Astrocyte (in vitro differentiated cells and primary cell): ENCODE measurements around the gene KRTAP5-10.

Experiments
- CTCF ChIP-seq: IDR thresholded peaks from 2 replicates; pipeline ENCODE4 v1.5.1; 2011; ENCODE audit warnings: low read depth, mild to moderate bottlenecking, inconsistent platforms, low read length, moderate library complexity; ENCODE audit not compliant: insufficient read depth
- EZH2 ChIP-seq: IDR thresholded peaks from 2 replicates; pipeline ENCODE4 v1.6.1; 2012; ENCODE audit warnings: mild to moderate bottlenecking, low read length, inconsistent platforms; ENCODE audit not compliant: insufficient read depth

GRCh38 chr11:71581826-71582225, 16.5 kb downstream of the KRTAP5-10 start:
- TF ChIP-seq CTCF (no peak), EZH2 (no peak)
